Gastrocnemius medialis (tissue), 4 donors: ENCODE measurements around the gene STARD8. TPM values are rescaled to one million over a fixed set of nuclear protein-coding genes. Genes with fewer than 3 reads are reported as not detected.
A peak's percentile ranks its signal among the peaks of the same experiment; 100 is the strongest.
"Not testable (repeated sequence)": the region's sequence is repeated elsewhere in the genome, so short reads cannot be mapped to it uniquely, and the experiment has no call there.

Experiments
- ATAC-seq, 2 donors: fragments of 150-250 bp; one replicate each; pipeline ENCODE4 v1.9.1; 2016
- DNase-seq, 2 donors: peaks; one replicate each; pipeline ENCODE4 v3.0.0-alpha.2; 2019
- H3K27ac ChIP-seq, 4 donors: fragments of 200-600 bp; sonication (generic); 1 replicate in 1 of 4; 2 replicates in 3 of 4; pipeline ENCODE4 v1.5.1; 2016 to 2018; ENCODE audit warnings: mild to moderate bottlenecking in 2 of 4, moderate library complexity in 1 of 4
- H3K27me3 ChIP-seq, 3 donors: fragments of 200-600 bp; sonication (generic) in 2 of 3; 1 replicate in 1 of 3; 2 replicates in 2 of 3; pipeline versions ENCODE4 v1.5.1 to v1.6.0; 2016 to 2019; ENCODE audit warnings: mild to moderate bottlenecking in 1 of 3, moderate library complexity in 1 of 3
- H3K36me3 ChIP-seq, 2 donors: fragments of 200-600 bp; sonication (generic) in 1 of 2; one replicate each; pipeline ENCODE4 v1.5.1; 2017 to 2018
- H3K4me1 ChIP-seq, 2 donors: fragments of 200-600 bp; sonication (generic) in 1 of 2; one replicate each; pipeline ENCODE4 v1.5.1; 2016 to 2017; ENCODE audit warnings: mild to moderate bottlenecking in 2 of 2
- H3K4me3 ChIP-seq, 4 donors: fragments of 200-600 bp; sonication (generic) in 3 of 4; 1 replicate in 1 of 4; 2 replicates in 3 of 4; pipeline ENCODE4 v1.5.1; 2016 to 2019; ENCODE audit warnings: mild to moderate bottlenecking in 2 of 4
- H3K9me3 ChIP-seq, 3 donors: fragments of 200-600 bp; sonication (generic) in 2 of 3; 1 replicate in 1 of 3; 2 replicates in 2 of 3; pipeline ENCODE4 v1.5.1; 2016 to 2019
- CTCF ChIP-seq, 5 experiments: fragments of 450-650 bp in 3 of 5; fragments of 200-600 bp in 2 of 5; sonication (generic) in 2 of 5; IDR thresholded peaks in 4 of 5; conservative IDR thresholded peaks in 1 of 5; 1 replicate in 4 of 5; 2 replicates in 1 of 5; pipeline ENCODE4 v1.5.1; 2016 to 2019; ENCODE audit warnings: antibody characterized with exemption in 5 of 5, mild to moderate bottlenecking in 3 of 5, moderate library complexity in 3 of 5
- POLR2A ChIP-seq, 2 donors: fragments of 450-650 bp; IDR thresholded peaks; one replicate each; pipeline ENCODE4 v1.6.1; 2017; ENCODE audit warnings: antibody characterized with exemption in 2 of 2, mild to moderate bottlenecking in 2 of 2, moderate library complexity in 2 of 2
- in situ Hi-C, 4 donors: fragments of 200-750 bp; cut with MboI; loops; one replicate each; pipeline versions ENCODE4 v1.15.0 to v1.8.0; 2017; ENCODE audit warnings: low sequenced_read_pairs in 4 of 4
- intact Hi-C: fragments of 100-400 bp; cut with DNase I; formaldehyde crosslinking; loops from one replicate; pipeline ENCODE4 v1.15.1; 2023; ENCODE audit warnings: low total_unique reads
- total RNA-seq, 4 donors: library from RNA; depleted of rRNA; stranded (reverse); fragments of >200 nt; gene quantifications; one replicate each; pipeline versions ENCODE4 v1.1.0 to v1.2.3, GENCODE V29; 2016

Gene STARD8, protein sequence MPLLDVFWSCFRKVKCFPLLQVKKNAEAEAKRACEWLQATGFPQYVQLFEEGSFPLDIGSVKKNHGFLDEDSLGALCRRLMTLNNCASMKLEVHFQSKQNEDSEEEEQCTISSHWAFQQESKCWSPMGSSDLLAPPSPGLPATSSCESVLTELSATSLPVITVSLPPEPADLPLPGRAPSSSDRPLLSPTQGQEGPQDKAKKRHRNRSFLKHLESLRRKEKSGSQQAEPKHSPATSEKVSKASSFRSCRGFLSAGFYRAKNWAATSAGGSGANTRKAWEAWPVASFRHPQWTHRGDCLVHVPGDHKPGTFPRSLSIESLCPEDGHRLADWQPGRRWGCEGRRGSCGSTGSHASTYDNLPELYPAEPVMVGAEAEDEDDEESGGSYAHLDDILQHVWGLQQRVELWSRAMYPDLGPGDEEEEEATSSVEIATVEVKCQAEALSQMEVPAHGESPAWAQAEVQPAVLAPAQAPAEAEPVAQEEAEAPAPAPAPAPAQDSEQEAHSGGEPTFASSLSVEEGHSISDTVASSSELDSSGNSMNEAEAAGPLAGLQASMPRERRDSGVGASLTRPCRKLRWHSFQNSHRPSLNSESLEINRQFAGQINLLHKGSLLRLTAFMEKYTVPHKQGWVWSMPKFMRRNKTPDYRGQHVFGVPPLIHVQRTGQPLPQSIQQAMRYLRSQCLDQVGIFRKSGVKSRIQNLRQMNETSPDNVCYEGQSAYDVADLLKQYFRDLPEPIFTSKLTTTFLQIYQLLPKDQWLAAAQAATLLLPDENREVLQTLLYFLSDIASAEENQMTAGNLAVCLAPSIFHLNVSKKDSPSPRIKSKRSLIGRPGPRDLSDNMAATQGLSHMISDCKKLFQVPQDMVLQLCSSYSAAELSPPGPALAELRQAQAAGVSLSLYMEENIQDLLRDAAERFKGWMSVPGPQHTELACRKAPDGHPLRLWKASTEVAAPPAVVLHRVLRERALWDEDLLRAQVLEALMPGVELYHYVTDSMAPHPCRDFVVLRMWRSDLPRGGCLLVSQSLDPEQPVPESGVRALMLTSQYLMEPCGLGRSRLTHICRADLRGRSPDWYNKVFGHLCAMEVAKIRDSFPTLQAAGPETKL
- 1 to 10 TPM; 6.6 to 9.4 (median 9.1) TPM for total RNA-seq

- in situ Hi-C loops = no loop called here
- peak in 1 of 2 donors; percentile 36 for ATAC-seq
- DNase-seq = peak in 1 of 2 donors; percentile 13
These were observed at the start of gene STARD8 for GRCh38 chrX:68647156-68647957. STARD8 (plus strand) TSS chrX:68647666; CDS start chrX:68647883, 217 bp downstream.

DNA sequence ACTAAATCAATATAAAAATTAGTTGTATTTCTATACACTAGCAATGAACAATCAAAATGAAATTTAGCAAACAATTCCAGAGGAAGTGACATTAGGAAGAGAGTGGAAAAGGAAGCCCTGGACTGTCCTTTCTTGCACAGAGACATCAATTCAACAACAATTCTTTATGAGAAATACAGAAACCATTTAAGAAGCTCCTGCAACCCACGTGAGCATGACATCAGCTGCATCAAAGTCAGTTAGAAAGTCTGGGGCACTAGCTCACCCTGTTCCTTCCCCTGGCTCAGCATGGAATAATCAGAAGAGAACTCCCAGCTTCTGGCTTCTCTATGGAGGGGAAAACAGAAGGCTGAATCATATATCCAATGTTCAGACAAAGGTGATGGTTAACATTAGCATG lies 48.6 kb upstream of the STARD8 start:
- H3K4me1 ChIP-seq = no peaks in the 10 kb centered on the region
- no peaks in the 10 kb centered on the region for H3K9me3 ChIP-seq
- H3K4me3 ChIP-seq = no peak overlapping the region
- intact Hi-C loops = loop anchor here (2.0 kb wide), 1 partner anchor 112 kb away; no protein-coding TSS in a partner anchor
- DNase-seq = no peak
- peaks cover 0 to 7% (median 0%) of the 10 kb centered on the region in 3 donors for H3K27me3 ChIP-seq
- in situ Hi-C loops = no loop called here
- H3K27ac ChIP-seq = no peak overlapping the region
- no peaks in the 10 kb centered on the region for H3K36me3 ChIP-seq
- TF ChIP-seq POLR2A (IDR thresholded peaks at IDR 0.05) (no peak), CTCF (IDR thresholded peaks at IDR 0.05 in 4 of 5, conservative IDR thresholded peaks at IDR 0.05 in 1 of 5) (no peak)
- no peak for ATAC-seq

More at GRCh38 chrX:68647156-68647957, at the start of gene STARD8:
- intact Hi-C loops = no loop called here
- H3K4me1 ChIP-seq = no peaks in the 10 kb centered on the region
- no peaks in the 10 kb centered on the region for H3K9me3 ChIP-seq
- no peaks in the 10 kb centered on the region for H3K27me3 ChIP-seq
- H3K4me3 ChIP-seq = peak within 1 kb of the TSS; percentile 34 to 43 (median 42)
- H3K36me3 ChIP-seq = no peaks in the 10 kb centered on the region
- TF ChIP-seq CTCF (IDR thresholded peaks at IDR 0.05 in 4 of 5, conservative IDR thresholded peaks at IDR 0.05 in 1 of 5) (no peak), POLR2A (IDR thresholded peaks at IDR 0.05) (no peak)
- H3K27ac ChIP-seq = peak within 1 kb of the TSS in 1 of 4 donors; percentile 13

DNA sequence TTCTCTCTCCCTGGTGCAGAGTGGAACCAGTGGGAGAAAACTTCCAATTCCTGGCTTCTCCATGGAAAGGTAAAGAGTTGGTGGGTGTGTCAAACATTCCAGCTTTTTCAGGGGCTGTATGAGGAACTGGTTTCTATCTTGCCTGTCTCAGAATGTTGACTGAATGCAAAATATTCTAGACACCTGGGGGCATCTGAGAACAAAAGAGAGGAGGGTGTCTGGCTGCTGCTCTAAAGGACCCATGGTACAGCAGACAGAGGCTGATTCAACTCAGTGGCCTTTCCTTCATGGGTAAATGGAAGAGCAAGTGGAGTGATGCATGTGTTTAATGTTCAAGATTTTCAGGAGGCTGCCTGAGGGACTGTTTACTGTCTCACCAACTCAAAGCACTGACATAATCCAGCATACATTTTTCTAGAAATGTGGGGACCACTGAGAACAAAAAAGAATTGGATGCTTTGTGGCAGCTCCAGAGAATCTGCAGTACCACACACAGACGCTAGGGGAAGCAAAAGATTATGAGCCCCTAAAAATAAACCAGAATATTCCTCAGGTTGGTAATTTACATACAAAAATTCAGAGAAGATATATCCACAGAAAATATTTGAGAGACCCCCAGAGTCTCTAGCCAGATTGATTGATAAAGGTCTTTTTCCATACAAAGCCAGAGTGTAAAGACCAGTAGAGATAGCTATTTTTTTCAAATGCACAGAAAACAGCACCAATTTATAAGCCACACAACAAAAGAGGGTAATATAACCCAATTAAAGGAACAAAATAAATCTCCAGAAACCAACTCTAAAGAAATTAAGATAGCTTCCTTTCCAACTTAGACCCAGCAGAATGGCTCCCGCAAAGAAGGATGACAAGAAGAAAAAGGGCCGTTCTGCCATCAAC lies 48.0 kb upstream of the STARD8 start:
- intact Hi-C loops = loop anchor here (2.0 kb wide), 1 partner anchor 111 kb away; no protein-coding TSS in a partner anchor
- no peak overlapping the region for H3K27ac ChIP-seq
- peak; percentile 37 to 67 (median 56) for TF ChIP-seq CTCF (IDR thresholded peaks at IDR 0.05 in 4 of 5, conservative IDR thresholded peaks at IDR 0.05 in 1 of 5)
- no peak for TF ChIP-seq POLR2A (IDR thresholded peaks at IDR 0.05)
- in situ Hi-C loops = loop anchor here in 1 of 4 donors (25.0 kb wide), 1 partner anchor 113 kb away; no protein-coding TSS in a partner anchor
- no peak for ATAC-seq
- DNase-seq = no peak
- no peak overlapping the region for H3K4me3 ChIP-seq
- no peaks in the 10 kb centered on the region for H3K36me3 ChIP-seq
- no peaks in the 10 kb centered on the region for H3K4me1 ChIP-seq
- peaks cover 0 to 7% (median 0%) of the 10 kb centered on the region in 3 donors for H3K27me3 ChIP-seq
- no peaks in the 10 kb centered on the region for H3K9me3 ChIP-seq

DNA sequence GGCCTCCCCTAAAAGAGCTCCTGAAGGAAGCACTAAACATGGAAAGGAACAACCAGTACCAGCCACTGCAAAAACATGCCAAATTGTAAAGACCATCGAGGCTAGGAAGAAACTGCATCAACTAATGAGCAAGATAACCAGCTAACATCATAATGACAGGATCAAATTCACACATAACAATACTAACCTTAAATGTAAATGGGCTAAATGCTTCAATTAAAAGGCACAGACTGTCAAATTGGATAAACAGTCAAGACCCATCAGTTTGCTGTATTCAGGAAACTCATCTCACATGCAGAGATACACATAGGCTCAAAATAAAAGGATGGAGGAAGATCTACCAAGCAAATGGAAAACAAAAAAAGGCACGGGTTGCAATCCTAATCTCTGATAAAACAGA lies 43.2 kb upstream of the STARD8 start:
- H3K27me3 ChIP-seq, H3K4me3 ChIP-seq, H3K36me3 ChIP-seq, ATAC-seq, H3K27ac ChIP-seq, H3K4me1 ChIP-seq, H3K9me3 ChIP-seq, intact Hi-C loops, DNase-seq: not testable (repeated sequence)
- in situ Hi-C loops = loop anchor here in 1 of 4 donors (25.0 kb wide), 1 partner anchor 108 kb away; no protein-coding TSS in a partner anchor

GRCh38 chrX:68614733-68615132 lies 32.7 kb upstream of the STARD8 start:
- H3K27ac ChIP-seq, DNase-seq, intact Hi-C loops, H3K4me3 ChIP-seq, H3K27me3 ChIP-seq, H3K36me3 ChIP-seq, H3K4me1 ChIP-seq, ATAC-seq, H3K9me3 ChIP-seq: not testable (repeated sequence)
- in situ Hi-C loops = loop anchor here in 1 of 4 donors (25.0 kb wide), 1 partner anchor 98 kb away; no protein-coding TSS in a partner anchor
